Sigmoid colon (tissue), 4 donors: ENCODE measurements around the gene KRT27.

ENCODE experiments used
- EP300 ChIP-seq, 4 donors: sonication (generic); formaldehyde crosslinking; IDR thresholded peaks; one replicate each; pipeline ENCODE4 v1.6.1; 2017; ENCODE audit warnings: antibody characterized with exemption in 4 of 4
- TF ChIP-seq, protein P1 (sequence below), 4 experiments: fragments of 450-650 bp in 3 of 4; fragments of 200-600 bp in 1 of 4; IDR thresholded peaks; one replicate each; pipeline ENCODE4 v1.5.1; 2016 to 2019; ENCODE audit warnings: antibody characterized with exemption in 4 of 4, mild to moderate bottlenecking in 3 of 4, moderate library complexity in 2 of 4

DNA sequence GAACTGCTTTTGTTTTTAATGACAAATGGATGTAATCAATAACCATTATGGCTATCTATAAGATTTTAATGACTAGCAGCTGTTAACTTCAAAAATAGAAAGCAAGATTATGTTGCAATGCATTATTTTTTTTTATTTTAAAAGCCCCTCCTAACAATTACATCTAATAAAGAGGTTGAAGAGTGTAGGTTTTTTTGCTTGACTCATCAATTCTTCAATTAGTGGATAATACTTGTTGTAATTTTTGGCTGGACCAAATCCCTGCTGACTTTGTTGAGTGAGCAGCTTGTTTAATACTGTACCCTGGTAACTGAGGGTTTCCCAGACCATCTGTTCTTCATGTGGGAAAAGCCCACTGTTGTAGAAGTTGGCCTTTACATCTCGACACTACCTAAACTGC is 51.4 kb downstream of the KRT27 start:
- TF ChIP-seq, protein P1, sequence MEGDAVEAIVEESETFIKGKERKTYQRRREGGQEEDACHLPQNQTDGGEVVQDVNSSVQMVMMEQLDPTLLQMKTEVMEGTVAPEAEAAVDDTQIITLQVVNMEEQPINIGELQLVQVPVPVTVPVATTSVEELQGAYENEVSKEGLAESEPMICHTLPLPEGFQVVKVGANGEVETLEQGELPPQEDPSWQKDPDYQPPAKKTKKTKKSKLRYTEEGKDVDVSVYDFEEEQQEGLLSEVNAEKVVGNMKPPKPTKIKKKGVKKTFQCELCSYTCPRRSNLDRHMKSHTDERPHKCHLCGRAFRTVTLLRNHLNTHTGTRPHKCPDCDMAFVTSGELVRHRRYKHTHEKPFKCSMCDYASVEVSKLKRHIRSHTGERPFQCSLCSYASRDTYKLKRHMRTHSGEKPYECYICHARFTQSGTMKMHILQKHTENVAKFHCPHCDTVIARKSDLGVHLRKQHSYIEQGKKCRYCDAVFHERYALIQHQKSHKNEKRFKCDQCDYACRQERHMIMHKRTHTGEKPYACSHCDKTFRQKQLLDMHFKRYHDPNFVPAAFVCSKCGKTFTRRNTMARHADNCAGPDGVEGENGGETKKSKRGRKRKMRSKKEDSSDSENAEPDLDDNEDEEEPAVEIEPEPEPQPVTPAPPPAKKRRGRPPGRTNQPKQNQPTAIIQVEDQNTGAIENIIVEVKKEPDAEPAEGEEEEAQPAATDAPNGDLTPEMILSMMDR (IDR thresholded peaks at IDR 0.05): no peak
- TF ChIP-seq EP300 (IDR thresholded peaks at IDR 0.05): no peak
